Suppressor macrophage treated with lipopolysaccharide for 1 hour (primary cell): ENCODE data around the gene ARHGAP10.

Experiments
- DNase-seq, 3 donors: peaks; one replicate each; pipeline ENCODE4 v3.0.0-alpha.2; 2020 to 2022

The ARHGAP10 gene

DNA sequence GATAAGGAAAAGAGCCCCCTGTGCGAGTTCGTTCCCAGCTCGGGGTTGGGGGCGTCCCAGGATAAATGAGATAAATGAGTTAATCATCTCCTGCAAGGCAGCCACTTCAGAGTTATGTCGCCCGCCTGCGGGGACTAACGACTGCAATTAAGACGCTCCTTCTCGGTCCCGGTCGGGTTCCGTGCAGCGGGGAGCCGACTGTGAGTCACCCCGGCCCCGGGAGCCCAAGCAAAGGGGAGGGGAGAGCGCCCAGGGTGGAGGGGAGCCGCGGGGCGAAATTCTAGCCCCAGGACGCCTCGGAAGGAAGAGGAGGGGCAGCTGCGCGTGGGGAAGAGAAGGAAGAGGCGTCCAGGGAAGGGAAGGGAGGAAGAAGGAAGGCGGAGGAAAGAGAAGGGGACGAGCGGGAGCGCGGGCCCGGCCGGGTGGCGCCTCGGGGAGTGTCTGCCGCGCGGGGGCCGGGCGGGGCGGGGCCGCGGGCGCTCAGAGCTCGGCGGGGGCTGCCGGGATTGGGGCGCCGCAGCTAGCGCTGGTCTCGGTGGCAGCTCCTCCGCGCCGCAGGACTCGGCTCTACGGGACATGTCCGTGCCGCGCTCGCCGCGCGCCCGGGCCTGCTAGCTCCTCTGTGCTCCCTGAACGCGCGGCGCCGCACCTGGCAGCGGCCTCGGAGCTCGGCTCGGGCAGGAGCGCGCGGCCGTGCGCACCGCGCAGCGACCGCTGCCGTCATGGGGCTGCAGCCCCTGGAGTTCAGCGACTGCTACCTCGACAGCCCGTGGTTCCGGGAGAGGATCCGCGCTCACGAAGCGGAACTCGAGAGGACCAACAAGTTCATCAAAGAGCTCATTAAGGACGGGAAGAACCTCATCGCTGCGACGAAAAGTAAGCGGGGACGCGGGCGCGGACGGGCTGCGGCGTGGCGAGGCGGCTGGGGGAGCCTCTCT, at the start of gene ARHGAP10:
Gene ARHGAP10 (plus strand): TSS at position 509 of the 938 bp plus-strand sequence. CDS start 214 bp downstream, at position 723.
- DNase-seq: peak; percentile 83 to 93 (median 91)

GRCh38 chr4:147682755-147683154, 49.1 kb upstream of the ARHGAP10 start:
- DNase-seq: no peak

- DNase-seq: peak; percentile 42 to 53 (median 51)
Measured at GRCh38 chr4:147683188-147683591, 48.7 kb upstream of the ARHGAP10 start.

- DNase-seq: peak; percentile 80 to 91 (median 85)
Measured at GRCh38 chr4:147683717-147684700, 47.9 kb upstream of the ARHGAP10 start, which contains the start of gene PRMT9. Gene PRMT9 (minus strand): TSS chr4:147684163. CDS start chr4:147683987, 176 bp downstream.

DNA sequence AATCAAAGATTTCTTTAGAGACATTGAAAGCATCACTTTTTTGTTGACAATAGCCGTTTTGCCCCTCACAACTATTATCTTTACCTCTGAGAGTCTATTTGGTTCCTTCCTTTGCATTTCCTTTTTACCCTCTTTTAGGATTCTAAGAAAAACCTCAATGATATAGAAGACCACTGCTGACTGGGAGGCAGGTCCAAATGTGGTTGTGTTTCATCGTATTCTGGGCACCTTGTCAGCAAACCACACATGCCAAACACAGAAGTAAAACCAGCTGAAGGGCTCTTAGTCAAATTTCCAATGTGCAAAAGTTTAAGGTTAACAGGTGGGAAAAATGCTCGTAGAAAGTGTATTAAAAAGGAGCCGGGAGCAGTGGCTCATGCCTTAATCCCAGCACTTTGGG, 42.8 kb upstream of the ARHGAP10 start:
- DNase-seq: no peak

- DNase-seq: no peak
Measured at GRCh38 chr4:147691820-147692219, 40.1 kb upstream of the ARHGAP10 start.

- no peak for DNase-seq
Measured at GRCh38 chr4:147693218-147693617, 38.7 kb upstream of the ARHGAP10 start.

- no peak for DNase-seq
Measured at GRCh38 chr4:147696866-147697265, 35.0 kb upstream of the ARHGAP10 start.

- no peak for DNase-seq
Measured at GRCh38 chr4:147704846-147705245, 27.0 kb upstream of the ARHGAP10 start.

DNA sequence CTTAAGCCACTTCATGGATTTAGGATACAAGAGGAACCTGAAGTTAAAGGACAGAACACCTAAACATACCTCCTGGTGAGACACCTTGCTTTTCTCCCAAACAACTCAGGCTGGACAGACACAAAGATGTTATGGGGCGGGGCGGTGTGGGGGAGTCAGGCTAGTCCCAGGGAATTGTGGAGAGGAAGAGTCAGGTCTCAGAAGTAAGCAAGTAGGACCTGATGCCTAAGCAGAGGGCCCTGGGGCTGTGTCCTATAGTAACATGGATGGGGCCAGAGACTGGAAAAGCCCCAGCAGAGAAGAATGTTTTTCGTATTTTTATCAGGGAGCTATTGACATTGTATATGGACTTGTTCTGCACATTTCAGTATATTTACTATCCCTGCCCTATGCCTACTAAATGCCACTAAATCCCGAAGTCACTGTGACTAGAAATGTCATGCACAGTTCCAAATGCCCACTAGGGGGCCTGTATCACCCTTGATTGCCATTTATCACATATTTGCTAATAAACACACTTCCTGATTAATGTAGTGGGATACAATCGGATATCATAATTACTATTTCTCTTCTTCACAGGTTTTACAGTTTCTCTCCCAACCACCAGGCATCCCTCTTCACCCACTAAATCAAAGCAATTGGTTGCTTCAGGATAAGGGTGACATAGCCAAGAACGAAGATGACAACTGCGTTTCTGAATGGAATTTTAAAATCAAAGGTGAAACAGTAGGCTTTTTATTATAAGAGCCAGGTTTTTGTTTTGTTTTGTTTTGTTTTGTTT, 23.8 kb upstream of the ARHGAP10 start:
- DNase-seq: peak; percentile 76 to 81 (median 80)

DNA sequence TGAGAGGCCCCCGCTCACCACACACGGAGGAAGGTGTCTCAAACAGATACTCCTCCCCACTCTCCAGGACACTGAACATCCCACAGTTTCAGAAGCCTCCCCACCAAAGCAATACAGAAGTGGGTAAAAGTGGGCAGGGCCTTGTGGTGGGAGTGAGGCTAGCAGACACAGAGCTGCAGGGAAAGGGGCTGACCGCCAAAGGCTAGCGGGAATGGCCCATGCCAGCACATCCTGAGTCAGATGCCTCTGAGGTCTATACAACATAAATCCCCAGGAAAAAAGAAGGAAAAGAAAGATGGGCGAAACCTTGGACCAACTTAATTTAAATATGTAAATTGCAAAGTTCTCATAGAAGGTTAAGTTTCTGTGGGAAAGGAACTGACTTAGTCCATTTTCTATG, 21.9 kb upstream of the ARHGAP10 start:
- peak; percentile 46 to 59 (median 51) for DNase-seq

DNA sequence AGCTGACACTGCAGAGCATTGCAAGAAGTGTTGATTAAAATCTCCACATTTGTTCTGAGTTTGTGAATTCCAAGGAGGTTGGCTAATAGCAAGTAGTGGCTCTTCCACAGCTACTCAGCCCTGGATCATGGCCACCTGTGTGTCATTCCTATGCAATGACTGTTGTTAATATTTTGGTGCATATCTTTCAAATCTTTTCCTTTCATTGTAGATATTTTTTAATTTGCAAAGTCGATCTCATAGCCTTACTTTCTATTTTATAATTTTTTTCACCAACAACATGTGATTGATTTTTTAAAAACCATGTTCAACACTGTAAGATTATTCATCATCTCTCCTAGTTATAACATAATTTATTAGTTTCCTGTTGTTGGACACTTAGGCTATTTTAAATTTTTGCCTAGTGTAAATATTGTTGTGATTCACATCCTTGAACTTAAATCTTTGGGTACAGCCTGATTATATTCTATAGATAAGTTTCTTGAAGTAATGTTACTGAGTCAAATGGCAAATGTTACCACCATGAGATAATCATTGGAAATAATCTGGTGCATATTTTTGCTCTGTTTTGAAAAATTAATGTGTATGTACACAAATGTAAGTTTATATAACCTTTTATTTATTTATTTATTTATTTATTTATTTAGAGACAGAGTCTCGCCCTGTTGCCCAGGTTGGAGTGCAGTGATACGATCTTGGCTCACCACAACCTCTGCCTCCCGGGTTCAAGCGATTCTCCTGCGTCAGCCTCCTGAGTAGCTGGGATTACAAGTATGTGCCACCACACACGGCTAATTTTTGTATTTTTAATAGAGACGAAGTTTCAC, 17.1 kb upstream of the ARHGAP10 start:
- no peak for DNase-seq

GRCh38 chr4:147717878-147718277, 14.0 kb upstream of the ARHGAP10 start:
- DNase-seq: no peak

- DNase-seq: peak in 2 of 3 donors; percentile 41 to 45
Measured at GRCh38 chr4:147723326-147723725, 8.6 kb upstream of the ARHGAP10 start.

- peak in 2 of 3 donors; percentile 28 to 32 for DNase-seq
Measured at GRCh38 chr4:147724468-147725201, 7.3 kb upstream of the ARHGAP10 start.

DNA sequence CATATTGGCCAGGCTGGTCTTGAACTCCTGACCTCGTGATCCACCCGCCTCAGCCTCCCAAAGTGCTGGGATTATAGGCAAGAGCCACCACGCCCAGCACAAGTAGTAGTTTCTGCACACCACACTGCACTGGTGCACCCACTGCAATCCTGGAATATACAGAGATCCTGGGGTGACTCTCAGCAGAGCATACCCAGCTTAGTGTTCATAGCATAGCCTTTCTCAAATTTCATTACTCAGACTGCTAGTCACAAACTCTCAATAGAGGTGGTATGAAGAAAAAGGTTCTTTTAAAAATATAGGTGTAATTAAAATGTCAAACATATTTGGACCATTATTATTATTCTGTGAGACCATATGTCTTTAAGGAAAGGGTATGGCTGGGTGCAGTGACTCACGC, 6.2 kb upstream of the ARHGAP10 start:
- peak in 1 of 3 donors; percentile 7 for DNase-seq

DNA sequence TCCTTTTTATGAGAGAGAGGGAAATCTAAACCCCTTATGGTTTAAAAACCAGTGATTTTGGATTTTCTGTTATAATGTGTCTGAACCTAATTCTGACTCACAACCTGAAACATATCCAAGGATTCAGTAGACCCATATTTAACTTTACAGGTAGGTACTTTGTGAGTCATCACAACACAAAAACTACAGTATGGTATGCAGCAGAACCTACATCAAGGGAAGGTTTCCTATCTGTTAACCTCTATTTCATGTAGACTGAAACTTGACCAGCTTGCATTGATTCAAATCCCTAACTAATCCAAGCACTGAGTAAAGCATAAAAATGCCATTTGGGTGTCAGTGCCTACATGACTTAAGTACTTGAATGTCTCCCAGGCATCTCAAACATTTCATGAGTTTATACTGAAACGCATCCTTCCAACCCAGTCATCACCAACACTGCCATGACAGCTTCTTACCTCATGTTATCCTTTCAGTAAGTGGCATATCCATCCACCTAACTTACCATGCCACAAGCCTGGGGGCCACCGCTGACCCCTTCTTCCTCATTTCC, 4.3 kb upstream of the ARHGAP10 start:
- no peak for DNase-seq

- DNase-seq: peak in 2 of 3 donors; percentile 13 to 38
Measured at GRCh38 chr4:147730333-147730732, 1.6 kb upstream of the ARHGAP10 start.

DNA sequence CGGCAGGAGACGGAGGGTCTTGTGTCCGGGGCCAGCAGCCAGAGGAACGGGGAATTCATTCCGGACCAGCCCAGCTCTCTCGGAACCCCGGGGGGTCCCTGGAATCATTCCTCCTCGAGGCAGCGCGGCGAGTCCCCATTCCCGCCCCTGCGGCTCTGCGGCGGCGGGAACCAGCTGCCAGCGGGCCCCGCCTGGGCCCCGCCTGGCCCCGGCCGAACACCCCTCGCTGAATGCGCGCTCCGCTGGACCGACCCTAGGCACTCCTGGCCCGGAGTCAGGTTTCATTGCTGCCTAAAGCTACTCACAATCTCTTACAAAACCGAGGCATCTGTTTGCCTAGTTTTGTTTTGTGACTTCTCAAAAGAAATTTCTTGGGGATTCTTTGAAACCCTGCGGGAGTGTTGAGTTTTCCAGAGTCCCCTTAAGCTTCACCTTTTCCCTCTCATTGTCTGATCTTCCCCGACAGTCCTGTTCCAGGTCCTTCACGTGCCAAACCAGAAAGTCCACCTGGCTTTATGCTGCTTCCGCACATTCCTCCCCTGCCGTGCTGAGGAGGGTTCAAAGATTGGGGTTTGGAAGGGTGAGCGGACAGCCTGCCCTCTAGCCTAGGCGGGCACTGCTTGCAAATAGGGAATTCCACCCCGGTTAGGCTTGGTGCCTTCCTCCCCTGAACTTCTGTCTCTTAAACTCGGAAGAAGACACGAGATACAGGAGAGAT, 789 bp downstream of the ARHGAP10 start:
- DNase-seq: peak; percentile 58 to 61 (median 59)
